ENCODE measurements around the gene SORT1.
A peak's percentile ranks its signal among the peaks of the same experiment; 100 is the strongest.

DNA sequence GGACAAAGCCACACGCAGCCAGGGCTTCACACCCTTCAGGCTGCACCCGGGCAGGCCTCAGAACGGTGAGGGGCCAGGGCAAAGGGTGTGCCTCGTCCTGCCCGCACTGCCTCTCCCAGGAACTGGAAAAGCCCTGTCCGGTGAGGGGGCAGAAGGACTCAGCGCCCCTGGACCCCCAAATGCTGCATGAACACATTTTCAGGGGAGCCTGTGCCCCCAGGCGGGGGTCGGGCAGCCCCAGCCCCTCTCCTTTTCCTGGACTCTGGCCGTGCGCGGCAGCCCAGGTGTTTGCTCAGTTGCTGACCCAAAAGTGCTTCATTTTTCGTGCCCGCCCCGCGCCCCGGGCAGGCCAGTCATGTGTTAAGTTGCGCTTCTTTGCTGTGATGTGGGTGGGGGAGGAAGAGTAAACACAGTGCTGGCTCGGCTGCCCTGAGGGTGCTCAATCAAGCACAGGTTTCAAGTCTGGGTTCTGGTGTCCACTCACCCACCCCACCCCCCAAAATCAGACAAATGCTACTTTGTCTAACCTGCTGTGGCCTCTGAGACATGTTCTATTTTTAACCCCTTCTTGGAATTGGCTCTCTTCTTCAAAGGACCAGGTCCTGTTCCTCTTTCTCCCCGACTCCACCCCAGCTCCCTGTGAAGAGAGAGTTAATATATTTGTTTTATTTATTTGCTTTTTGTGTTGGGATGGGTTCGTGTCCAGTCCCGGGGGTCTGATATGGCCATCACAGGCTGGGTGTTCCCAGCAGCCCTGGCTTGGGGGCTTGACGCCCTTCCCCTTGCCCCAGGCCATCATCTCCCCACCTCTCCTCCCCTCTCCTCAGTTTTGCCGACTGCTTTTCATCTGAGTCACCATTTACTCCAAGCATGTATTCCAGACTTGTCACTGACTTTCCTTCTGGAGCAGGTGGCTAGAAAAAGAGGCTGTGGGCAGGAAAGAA, 122.9 kb downstream of the SORT1 start:
- TF ChIP-seq EP300 (IDR thresholded peaks at IDR 0.05) (no peak), POLR2A (IDR thresholded peaks at IDR 0.05) (no peak), CTCF (IDR thresholded peaks at IDR 0.05) (no peak), POLR2AphosphoS5 (IDR thresholded peaks at IDR 0.05) (peak in 2 of 3 donors; percentile 16 to 71)
